ENCODE results near the gene RIN2. TPM values are rescaled to one million over a fixed set of nuclear protein-coding genes. Genes with fewer than 3 reads are reported as not detected.

Gene RIN2
- total RNA-seq, 1 donor from 2014 or later, result 92.9 TPM

DNA sequence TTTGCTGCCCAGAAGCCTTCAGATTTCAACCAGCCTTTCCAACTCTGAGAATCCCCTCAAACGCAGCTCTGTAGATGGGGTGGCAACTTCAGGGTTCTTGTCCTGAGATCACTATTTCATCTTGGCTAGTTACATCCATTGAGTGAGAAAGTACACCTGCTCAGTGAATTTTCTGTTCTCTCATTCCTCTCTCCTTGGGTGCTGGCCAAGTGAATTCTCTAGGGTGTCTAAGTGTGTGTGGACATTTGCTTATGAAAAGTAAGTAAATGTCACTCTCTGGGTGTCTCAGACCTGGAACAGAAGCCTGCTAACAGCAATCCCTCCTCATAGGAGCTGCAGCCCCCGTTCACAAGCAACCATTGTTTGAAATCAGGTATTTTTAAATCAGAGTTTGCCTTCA, 3.8 kb downstream of the RIN2 start:
- DNase-seq (ENCODE audit: low read depth in 2 of 2), result no peak

- DNase-seq (ENCODE audit: low read depth in 2 of 2), result no peak
Observed at GRCh38 chr20:19764207-19764606, 6.1 kb downstream of the RIN2 start.

- DNase-seq (ENCODE audit: low read depth in 2 of 2), result no peak
Observed at GRCh38 chr20:19765266-19765665, 7.2 kb downstream of the RIN2 start.

GRCh38 chr20:19765913-19766312, 7.9 kb downstream of the RIN2 start:
- no peak for DNase-seq (ENCODE audit: low read depth in 2 of 2)

DNA sequence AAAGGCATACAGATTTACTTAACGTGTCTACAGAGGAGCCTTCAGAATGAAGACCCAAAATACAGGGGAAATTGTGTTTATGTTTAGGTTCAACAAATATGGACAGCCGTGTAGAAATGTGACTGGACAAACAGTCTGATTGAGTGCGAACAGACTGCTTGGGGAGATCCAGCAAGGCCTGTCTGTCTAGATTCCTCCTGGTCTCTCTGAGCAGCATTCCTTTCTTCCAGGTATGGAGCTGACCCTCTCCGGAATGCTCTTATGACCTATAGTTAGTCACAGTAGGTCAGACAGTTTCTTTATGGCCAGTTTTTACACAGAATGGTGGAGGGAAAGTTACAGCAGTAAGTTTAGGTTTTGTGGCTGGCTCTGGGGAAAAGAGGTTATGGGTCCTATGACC, 9.0 kb downstream of the RIN2 start:
- no peak for DNase-seq (ENCODE audit: low read depth in 2 of 2)

GRCh38 chr20:19768325-19768842, 10.3 kb downstream of the RIN2 start:
- no peak for DNase-seq (ENCODE audit: low read depth in 2 of 2)

DNA sequence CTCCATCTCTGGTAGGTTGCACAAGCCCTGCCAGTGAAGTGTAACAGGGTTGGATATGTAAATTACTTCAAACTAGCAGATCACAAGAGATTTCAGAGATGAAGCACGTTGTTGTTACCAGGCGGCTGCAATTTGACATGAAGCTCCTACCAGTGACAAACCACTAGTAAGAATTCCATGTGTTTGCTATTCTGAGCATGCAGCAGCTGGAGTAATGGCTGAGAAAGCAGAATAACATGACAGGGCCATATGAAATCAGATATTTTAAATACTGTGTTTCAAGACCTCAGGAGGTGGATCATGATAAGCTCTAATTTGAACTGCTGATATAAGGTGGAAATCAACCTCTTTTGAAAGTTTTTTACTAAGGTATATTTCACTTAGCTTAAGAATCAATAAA, 11.4 kb downstream of the RIN2 start:
- no peak for DNase-seq (ENCODE audit: low read depth in 2 of 2)

- no peak for DNase-seq (ENCODE audit: low read depth in 2 of 2)
Observed at GRCh38 chr20:19770375-19770774, 12.3 kb downstream of the RIN2 start.

GRCh38 chr20:19771031-19771430, 13.0 kb downstream of the RIN2 start:
- no peak for DNase-seq (ENCODE audit: low read depth in 2 of 2)

DNA sequence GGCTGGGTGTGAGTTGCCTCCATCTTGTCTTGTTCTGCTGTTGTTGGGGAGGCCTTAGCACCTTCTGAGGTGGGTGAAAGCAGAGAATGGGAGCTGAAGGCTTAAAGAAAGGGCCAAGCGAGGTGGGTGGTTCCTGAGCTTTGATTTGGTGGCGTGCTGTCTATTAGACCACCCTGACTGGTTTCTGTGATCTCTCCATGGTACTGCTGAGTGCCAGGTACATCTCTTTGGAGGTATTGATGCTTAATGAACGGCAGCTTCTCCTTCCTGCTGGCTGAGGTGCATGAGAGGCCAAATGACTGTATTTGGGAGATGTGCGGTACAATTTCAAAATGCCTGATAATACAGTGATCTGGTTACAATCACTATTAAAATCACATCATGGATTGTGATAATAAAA, 15.4 kb downstream of the RIN2 start:
- DNase-seq (ENCODE audit: low read depth in 2 of 2), result no peak

DNA sequence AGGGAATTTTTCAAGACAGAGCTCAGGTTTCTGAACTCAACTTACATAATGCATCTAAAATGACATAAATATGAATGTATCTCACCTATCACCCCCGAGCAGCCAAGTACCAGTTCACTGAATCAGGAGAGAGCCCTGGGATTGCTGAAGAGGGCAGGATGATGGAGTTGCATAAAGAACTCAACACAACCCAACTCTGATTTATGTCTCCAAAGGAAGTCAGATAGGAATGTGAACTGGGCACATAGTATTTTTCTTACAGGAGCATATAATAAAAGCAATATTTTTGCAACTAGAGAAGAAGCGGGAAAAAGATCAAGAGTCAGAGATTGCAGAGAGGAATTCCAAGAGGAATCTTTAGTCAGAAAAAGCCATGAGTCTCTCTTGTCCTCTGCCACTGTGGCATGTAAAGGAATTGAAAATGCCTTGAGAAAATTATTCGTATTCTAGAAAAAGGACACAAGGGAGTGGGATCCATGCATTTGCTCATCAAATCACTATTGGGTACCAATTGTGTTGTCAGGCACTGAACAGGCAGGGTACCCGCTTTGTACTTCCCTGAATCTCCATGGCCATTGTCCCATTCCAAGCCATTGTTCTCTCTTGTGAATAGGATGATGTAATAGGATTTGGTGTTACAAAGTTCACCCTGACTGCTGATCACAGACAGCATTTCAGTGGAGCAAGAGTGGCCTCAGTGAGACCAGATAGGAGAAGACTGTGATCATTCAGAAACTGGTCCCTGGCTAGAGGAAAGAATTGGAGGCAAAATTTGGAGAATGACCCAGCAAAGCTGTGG, 16.3 kb downstream of the RIN2 start:
- peak; percentile 73 to 80 for DNase-seq (ENCODE audit: low read depth in 2 of 2)

GRCh38 chr20:19775353-19776253, 17.5 kb downstream of the RIN2 start:
- DNase-seq (ENCODE audit: low read depth in 2 of 2), result no peak

DNA sequence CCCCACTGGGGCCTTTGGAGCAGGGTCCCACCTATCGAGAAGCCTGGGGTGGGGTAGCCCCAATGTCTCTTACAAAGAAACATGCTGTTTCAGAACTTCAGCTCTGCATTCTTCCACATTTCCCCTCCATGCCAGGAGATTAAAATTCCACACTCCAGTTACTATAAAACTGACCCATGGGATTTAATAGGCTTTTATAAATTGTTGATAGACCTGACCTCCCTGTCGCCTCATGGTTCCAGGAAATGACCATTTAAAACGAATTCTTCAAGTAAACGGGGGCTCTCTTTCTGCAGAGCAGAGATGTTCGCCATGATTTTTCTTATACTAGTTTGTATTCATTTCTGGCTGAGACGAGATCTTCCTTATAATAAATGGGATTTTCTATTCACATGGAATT, 19.3 kb downstream of the RIN2 start:
- DNase-seq (ENCODE audit: low read depth in 2 of 2), result no peak

DNA sequence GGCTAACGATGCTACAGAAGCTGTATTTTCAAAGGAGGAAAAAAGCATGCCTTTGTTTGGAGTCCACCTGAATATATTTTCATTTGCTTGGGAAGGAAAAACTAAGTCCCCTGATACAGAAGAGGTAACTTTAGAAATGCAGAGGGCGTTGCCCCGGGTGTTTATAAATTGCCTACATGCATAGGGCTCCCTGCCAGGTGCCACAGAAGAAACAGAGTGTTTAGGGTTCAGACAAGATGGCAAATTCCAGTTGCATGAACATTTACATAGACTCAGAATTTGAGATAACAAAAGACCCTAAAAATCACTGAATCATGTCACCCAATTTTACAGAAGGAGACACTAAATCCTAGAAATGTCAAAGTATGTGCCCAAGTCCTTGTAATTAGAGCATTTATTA, 19.9 kb downstream of the RIN2 start:
- DNase-seq (ENCODE audit: low read depth in 2 of 2), result no peak

DNA sequence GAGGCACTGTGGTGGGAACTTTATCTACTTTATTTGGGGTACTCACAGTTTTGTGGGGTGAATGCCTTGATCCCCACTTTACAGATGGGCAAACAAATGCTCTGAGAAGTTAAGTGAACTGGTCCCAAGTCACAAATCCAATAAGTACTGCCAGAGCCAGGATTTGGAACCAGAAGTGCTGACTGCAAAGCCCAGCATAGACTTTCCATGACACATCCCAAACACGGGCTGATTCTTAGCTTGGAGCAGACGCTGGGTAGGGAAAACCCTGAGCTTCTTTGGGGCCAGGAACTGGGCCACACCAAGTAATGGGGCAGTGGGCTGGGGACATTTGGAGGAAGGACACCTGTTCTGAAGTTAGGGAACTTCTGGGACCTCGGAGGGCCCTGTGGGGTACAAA, 20.3 kb downstream of the RIN2 start:
- DNase-seq (ENCODE audit: low read depth in 2 of 2), result no peak

DNA sequence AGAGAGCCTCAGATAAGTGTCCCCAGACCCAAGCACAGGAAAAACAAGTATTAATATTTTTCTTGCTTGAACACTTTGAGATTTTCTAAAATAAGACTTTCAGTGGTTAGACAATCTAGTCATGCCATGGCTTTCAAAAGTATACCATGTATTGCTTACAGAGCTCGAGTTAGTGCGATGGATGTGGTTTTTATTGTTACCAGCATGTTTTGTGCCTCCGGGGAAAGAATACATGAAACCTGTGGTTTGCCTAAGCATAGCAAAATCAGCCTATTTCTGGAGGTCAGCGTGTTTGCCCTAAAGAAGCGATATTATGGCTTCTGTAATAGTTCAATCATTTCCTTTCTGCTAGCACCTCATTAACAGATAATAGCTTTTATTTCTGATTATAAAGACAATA, 21.6 kb downstream of the RIN2 start:
- DNase-seq (ENCODE audit: low read depth in 2 of 2), result no peak

GRCh38 chr20:19780261-19780660, 22.2 kb downstream of the RIN2 start:
- DNase-seq (ENCODE audit: low read depth in 2 of 2), result no peak

- DNase-seq (ENCODE audit: low read depth in 2 of 2), result no peak
Observed at GRCh38 chr20:19781235-19781634, 23.2 kb downstream of the RIN2 start.

DNA sequence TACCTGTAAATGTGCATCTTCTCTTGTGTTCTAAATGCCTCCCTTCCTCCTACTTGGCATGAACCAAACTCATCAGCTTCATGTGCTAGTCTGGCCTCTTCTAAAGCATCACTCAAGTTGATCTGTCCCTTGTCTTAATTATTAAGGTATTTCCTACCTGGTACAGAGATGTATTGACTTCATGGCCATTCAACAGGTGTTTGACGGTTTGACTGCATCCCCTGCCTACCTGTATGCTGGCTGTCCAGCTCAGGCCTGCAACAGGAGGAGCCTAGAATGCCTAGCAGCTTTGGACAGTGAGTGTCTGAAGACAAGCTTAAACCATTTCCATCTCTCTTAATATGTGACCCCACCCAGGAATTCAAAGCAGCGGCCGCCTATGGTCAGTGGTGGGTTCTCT, 24.6 kb downstream of the RIN2 start:
- DNase-seq (ENCODE audit: low read depth in 2 of 2), result no peak

DNA sequence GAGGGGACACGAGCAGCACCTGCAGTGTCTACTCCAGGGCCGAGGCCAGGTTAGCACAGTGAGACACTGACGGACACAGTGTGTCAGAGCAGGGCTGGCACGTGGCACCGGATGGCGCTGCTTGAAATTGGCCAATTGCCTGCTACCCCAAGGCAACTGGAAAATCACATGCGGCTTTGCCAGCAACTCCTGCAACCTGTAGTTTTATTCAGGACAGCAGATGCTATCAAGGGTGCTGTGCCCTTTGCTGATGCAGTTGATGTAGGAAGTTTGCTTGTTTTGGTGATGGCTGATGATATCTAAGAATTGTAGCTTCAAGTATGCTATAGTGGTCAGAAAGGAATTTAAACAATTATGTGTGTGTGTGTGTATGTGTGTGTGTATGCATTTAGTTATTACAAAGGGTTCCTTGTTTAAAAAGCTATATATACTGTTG, 25.9 kb downstream of the RIN2 start:
- DNase-seq (ENCODE audit: low read depth in 2 of 2), result peak; percentile 79 to 82

DNA sequence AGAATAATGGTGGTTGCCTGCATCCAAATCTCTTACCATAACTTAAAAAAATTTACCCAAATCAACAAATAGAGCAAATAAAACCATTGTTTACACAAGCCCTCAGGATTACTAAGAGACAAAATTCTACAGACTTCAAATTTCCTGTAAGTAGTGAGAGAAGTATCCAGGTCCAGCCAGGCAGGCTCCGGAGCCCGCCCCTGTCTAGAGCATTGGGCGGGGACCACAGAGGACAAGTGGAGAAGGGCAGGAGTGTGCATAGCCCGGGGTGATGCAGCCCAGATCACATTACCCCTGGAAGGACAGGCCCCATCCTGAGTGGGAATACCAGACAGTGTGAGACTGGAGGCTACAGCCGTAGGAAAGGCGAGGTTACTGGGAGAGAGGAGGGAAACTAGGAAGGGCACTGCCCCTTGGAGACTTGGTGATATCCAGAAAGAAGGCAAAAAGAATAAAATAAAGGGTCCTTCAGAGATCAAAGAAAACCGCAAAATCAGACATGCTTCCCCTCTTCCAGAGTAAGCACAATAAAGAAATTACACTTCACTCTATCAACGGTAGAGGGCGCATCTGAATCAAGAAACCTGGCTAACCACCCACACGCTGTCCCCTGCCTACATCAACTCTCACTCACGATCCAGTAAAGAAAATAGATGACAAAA, 26.6 kb downstream of the RIN2 start:
- DNase-seq (ENCODE audit: low read depth in 2 of 2), result peak; percentile 84 to 94
